HG02759 (cell line): ENCODE data around the gene PROS1.
"Not testable (repeated sequence)": the region's sequence is repeated elsewhere in the genome, so short reads cannot be mapped to it uniquely, and the experiment has no call there.

Experiments
- ATAC-seq: cut with Tn5 transposase; IDR thresholded peaks from one replicate; pipeline ENCODE4 v1.9.1; 2021; ENCODE audit warnings: mild to moderate bottlenecking, moderate library complexity; ENCODE audit not compliant: unreplicated experiment

Gene PROS1

DNA sequence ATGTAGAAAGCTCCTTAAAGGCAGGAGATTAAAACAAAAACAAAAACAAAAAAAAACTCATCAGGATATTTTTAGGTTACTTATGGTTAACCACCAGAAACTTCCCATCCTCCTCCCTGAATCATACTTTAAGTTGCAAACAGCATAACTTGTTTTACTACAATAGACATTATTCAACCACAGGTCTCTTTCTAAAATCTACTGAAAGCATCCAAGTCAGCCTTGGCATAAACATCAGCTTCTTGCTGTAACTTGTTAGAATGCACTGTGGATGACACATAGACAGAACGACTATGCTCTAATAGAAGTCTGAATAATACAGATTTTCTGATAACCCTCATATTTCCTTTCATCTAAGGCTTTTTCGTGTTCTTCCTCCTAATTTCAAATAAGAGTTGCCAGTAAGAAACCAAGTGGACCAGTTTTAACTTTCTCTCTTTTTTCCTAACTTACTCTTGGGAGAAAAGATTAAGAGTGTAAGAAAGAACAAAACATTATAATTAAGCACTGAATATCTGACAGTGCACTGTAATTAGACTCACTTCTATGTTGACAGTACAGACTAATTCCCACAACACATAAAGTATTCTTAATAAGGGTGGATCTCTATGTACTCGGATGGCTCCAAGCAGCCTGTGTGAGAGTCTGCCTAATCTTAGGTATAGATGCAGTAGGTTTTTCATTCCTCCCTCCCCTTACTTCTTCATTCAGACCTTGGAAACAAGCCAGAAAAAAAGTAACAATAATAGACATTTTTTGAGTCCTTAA, 95.3 kb downstream of the PROS1 start:
- not testable (repeated sequence) for ATAC-seq

DNA sequence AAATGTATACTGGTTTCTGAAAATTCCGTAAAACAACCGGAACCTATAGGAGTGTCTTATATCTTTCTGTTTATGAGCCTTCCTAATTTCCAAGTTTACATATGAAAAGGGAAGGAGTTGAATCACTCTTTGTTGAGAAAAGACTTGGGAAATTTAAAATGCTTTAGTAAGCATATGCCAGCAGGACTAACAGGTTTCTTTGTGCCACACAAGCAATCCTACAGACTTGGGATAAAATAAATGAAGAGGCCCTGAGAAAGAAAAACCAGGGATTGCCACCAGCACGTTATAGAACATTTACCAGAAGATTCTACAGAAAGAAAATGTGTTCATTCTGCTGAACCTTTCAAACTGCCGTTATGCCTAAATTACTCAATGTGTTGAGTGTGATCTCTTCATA, 96.3 kb downstream of the PROS1 start:
- not testable (repeated sequence) for ATAC-seq

DNA sequence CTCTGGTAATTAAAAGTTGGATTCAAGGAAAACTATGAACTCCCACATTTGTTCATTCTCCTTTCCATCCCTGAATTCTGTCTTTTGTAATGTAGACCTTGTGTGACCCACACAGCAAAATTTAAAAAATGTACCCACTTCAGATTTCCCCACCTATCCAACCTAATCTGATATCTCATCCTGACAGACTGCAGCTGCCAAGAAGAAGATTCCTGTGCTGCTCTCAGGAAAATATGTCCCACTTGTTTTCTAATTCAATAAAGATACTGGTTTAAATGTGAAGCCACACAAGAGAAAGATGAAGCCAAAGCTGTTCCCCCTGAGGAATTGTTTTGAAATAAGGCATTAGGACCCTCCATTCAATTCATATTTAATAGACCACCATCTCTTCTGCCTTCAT, 100.3 kb downstream of the PROS1 start:
- not testable (repeated sequence) for ATAC-seq

DNA sequence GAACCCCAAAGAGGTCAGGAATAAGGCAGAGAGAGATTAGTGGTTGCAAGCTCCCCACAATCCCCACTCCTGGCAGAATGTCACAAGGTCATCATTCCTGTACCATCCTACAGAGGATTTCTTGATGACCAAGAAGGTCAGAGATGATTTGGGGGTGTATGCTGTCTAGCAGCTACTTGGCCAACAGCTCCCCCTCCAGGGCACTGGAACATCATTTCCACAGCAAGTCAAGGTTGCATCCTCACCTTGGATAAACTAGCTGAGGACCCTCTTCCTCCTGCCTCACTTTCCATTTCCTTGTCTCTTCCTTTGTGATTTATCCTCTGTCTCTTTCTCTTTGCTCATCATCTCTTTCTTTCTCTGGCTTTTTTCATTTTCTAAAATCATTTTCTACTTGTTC, 106.3 kb downstream of the PROS1 start:
- no peak for ATAC-seq

DNA sequence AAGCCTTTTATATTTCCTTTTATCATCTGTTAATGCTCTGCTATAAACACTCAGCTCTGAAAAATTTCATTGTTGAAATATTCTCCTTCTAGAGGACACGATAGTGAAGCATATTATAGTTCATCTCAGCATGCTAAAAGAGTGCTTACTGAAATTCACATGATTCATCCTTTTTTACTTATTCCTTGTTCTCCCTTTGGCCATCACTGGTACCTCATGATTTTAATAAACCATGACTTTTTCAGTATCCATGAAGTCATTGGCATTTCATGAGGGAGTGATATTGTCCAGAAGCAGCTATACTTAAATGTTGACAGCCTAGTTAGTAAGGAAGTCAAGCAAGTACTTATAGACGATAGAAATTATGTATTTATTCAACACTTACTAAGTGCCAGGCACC, 112.7 kb downstream of the PROS1 start:
- ATAC-seq, result no peak

DNA sequence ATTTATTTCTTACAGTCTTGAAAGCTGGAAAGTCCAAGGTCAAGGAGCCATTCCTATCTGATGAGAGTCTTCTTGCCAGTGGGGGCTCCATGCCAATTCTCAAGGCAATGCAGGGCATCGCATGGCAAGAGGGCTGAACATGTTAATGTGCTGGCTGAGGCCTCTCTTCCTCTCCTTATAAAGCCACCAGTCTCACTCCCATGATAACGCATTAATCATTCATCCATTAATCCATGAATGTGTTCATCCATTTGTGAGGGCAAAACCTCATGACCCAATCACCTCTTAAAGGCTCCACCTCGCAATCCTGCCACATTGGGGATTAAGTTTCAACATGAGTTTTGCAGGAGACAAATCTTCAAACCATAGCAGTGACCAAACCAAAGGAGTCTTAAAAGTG, 118.3 kb downstream of the PROS1 start:
- no peak for ATAC-seq

DNA sequence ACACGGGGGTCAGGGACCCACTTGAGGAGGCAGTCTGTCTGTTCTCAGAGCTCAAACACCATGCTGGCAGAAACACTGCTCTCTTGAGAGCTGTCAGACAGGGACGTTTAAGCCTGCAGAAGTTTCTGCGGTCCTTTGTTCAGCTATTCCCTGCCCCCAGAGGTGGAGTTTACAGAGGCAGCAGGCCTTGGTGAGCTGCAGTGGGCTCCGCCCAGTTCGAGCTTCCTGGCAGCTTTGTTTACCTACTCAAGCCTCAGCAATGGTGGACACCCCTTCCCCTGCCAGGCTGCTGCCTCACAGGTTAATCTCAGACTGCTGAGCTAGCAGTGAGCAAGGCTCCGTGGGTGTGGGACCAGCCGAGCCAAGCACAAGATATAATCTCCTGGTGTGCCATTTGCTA, 121.5 kb downstream of the PROS1 start:
- ATAC-seq, result not testable (repeated sequence)

DNA sequence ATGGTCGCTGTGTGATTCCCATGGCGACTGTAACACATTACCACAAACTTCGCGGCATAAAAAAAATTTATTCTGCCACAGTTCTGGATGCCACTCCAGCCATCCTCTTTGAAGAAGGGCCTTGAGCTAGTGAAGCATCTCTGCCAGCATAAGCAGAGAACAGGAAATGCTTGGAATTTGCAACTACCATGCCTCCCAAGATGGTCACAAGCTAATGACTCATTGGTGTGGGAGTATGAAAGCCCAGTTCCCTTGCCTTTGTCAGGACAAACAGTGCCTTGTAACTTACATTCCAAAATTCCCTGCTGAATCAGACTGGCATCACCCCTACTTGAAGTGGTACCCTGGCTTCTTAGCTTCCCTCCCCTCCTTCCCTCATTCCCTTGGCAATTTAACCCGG, 129.7 kb downstream of the PROS1 start:
- ATAC-seq, result no peak

DNA sequence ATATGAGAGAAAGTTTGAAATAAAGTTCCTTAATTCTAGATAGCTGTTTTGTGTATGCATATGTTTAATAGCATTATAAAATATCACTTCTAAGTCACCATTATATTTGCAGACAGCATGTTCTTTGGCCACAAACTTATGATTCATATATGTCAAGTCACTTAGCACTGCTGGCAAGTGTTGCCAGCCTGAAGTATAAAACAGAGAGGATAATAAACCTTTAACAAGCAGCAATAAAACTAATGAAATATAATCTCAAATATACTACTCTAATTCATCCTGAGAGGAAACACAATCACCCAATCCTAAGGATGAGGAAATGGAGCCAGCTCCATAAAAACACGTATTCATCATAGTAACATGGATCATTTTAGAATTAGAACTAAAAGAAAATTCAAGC, 134.5 kb downstream of the PROS1 start:
- ATAC-seq, result not testable (repeated sequence)
